Activated gamma-delta T cell treated with anti-CD3 and anti-CD28 coated beads, Interleukin-2, amount 50 U/mL, for 16 hours (primary cell): ENCODE results near the gene FMN1.

ENCODE experiments used
- DNase-seq: peaks from one replicate; pipeline ENCODE4 v3.0.0-alpha.2; 2020; ENCODE audit warnings: low read depth

The FMN1 gene

DNA sequence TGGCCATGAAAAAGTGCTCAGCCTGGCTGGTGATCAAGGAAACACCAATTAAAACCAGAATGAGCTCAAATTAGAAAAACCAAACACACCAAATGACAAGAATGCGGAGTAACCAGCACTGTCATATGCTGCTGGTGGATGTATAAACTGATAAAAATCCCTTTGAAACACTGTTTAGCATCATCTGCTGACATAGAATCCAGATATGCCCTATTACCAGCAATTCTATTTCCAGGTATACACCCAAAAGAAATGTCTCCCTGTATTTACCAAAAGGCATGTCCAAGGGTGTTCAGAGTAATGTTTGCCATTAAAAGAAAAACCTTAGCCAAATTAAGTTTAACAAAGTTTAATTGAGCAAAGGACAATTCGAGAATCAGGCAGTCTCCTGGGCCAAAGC is 138.6 kb downstream of the FMN1 start:
- DNase-seq, result no peak

DNA sequence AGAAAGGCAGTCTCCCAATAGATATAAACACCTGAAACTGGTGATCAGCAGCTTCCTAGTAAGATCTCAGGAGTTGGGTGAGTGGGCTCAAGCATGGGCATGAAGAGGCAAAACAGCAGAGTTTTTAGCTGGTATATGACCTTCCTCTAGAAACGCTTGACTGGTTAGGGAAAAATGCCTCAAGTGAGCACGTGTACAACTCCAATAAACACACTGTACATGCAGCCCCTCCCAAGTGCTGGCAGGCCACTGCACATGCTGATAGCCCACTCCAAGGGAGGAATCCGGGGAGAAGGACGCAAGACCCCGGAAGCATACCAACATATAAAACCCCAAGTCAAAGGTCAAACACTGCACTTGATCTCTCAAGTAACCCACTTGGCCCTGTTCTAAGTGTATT is 143.0 kb downstream of the FMN1 start:
- no peak for DNase-seq

DNA sequence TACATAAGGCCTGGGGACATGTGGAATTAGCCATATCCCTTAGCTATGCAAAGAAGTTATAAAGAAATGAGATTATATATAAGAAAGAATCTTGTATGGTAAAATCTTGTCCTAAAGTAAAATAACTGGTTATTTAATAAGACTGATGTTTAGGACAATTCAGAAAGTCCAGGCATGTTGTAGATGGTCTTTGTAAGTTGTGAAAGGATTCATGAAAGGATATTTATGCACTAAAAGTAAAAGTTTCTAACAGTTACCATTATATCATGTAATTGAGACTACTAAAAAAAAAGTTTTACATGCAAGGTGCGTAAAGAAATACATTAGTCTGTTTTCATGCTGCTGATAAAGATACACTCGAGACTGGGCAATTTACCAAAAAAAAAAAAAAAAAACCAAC is 146.3 kb downstream of the FMN1 start:
- no peak for DNase-seq

DNA sequence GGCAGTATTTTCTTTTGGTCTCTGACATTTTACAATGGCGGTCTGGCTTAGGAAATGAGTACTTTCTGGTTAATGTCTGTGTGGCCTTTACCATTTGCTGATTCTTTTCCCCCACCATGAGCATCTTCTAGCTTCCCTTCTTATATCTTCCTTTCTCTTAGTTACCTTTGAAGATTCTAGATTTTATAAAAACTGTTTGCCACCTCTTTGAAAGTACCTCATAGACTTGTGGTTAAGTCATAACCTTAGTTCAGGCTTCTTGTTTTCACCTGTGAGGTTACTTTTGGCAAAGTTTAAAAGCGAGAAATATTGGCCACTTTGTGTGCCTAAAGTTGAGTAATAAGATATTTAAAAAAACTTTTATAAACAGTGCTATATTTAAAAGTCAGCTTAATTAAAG is 147.4 kb downstream of the FMN1 start:
- no peak for DNase-seq

DNA sequence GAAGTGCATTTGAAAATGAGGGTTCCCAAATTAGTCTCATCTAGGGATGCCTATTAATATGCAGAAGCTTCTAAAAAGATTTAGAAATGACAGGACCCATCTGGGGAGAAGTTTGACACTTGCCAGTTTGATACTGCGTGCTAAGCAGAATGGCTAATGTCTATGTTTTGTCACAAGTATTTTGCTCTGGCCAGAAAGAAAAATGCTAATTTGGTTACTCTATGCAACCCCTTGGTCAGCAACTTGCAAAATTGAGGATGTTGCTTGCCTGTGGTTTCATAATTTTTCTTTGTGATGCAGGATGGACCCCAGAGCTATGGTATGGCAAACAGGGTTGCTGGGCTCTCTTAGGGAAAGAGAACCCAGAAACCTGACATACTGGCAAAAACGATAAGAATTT is 148.2 kb downstream of the FMN1 start:
- no peak for DNase-seq

DNA sequence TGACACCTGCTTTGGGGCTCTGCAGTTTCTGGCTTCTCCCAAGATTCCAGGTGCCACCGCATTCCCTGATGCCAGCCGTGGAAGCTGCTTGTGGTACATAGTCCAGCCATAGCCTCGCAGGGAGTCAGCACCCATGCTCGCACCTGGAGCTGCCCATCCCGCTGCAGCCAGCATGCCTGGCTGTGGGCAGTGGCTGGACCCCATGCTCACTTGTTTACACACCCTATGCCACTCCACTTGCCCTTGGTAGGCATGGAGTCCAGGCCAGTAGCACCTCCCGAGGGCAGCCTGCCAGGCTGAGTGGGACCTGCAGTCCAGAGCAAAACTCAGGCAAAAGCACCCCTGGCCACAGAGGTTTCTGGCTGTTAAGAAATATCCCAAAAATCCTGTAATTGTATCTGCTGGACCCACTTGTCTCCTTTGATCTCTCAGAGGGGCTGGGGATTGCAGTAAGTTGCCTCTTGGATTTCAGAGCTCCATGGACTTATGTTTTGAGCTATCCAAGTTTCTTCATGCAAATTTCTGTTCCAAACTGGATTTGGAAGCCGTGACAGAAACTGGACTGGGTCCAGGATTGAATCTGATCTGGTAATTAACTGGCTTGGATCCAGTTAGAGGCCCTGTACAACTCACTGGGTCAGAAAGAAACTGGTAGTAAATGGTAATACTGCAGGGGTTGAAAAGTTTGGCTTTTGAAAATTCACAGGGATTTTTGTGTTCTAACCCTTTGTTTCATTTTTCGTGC is 149.3 kb downstream of the FMN1 start:
- DNase-seq, result no peak

DNA sequence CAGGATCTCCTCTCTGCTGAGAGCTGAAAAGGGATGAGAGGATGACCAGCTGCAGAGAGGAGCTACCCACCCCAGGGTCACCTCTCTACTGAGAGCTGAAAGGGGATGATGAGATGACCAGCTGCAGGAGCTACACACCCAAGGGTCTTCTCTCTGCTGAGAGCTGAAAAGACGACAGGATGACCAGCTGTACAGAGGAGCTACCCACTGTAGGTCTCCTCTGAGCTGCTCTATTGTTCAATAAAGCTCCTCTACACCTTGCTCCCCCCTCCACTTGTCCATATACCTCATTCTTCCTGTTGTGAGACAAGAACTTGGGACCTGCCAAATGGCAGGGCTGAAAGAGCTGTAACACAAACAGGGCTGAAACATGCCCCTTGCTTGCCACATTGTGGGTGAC is 149.9 kb downstream of the FMN1 start:
- DNase-seq, result no peak

DNA sequence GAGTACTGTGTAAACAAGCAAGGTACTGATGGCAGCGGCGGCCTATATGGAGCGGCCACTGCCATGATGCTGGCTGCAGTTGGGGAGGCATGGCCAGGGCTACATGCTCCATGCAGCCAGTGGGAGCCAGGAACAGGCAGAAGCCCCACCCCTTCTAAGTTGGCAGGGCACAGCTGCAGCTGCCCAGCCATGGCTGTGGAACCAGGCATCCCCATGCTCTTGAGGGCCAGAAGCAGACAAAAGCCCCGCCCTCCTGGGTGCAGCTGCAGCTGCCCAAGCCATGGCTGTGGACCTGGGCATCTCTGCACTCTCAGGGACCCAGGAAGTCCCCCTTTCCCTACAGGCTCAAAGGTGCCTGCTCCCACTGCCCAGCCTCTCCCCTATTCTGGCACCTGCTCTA is 150.9 kb downstream of the FMN1 start:
- DNase-seq, result no peak

DNA sequence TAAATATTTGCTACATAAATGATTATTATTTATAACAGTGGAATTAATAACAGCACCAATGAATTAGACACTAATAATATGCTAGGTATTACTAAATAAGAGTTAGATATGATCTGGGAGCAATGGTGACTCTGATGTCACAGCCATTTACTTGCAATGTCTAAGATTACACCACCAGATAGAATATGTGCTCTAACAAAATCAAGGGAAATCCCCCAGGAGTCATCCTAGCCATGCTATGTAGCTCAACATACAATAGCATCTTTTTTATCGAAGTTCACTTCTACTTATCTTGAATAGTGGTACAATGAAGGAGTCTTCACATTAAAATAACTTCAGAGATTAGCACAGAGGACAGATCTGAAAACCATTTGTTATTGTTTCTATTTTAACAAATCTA is 154.0 kb downstream of the FMN1 start:
- DNase-seq, result no peak

DNA sequence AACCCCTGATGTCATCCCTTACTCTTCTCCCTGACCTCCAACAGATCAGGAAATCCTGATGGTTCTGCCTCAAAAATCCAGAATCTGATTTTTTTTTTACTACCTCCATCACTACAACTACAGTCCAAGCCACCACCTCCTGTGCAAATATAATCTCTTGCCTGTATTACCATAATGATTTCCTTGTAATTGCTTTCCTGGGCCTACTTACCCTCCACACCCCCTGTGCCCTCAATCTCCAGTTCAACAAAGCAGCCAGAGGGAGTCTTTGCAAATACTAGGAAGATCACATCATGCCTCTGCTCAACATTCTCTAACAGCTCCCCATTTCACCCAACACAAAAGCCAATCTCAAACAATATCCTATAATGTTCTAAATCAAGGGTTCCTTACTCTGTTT is 159.9 kb downstream of the FMN1 start:
- DNase-seq, result no peak

DNA sequence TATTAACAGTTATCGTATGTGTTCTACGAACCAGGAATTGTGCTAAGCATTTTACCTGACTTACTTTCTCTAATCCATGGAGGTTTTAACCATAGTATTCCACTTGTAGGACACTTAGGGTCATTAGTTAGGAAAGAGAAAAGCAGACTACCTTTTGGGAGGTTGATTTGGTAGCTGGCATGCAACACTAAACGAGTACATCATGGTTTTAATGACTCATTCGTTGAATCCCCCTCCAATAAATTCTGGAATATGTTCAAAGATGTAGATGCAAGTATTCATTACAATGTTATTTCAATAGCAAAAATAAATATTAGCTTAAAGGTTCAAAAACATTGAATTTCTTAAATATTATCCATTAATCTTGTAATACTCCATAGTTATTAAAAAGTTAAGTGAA is 162.5 kb downstream of the FMN1 start:
- no peak for DNase-seq

DNA sequence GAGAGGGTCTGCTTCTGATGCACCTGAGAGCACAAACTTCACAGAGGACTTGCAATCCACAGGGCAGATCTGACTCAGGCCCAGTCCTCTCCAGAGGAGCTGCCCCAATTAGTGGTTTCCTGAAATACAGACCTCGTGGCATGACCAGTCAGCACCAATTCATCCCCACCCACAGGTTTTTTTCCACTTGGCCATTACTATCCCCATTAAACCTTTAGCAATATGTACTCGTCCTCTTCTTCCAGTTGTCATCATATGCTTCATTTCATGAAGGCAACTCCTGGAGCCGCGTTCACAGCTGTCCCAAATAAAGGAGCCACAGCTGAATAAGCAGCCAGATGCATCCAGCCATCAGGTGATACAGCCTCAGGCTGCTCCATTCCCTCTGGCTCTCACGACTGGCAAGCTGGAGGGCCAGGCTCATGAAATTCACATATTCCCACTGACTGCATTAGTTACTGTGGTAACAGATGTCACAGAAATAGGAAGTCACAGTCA is 163.1 kb downstream of the FMN1 start:
- DNase-seq, result no peak

DNA sequence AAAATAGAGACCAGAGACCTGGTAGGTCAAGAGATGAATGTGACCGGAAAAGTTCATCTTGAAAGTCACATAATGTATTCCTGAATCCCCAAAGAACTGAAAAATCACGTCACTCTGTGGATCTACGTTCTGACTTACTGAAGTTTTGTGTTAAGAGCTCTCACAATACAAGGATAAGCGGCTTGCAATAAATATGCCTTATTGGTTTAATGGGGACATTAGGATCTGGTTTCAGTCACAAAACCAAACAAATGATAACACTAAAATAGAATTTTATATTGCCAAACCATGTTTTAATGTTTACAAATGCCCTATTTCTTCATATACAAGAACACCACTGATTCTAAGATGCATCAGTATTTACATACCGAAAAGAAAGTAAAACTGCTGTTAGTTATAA is 164.2 kb downstream of the FMN1 start:
- no peak for DNase-seq

DNA sequence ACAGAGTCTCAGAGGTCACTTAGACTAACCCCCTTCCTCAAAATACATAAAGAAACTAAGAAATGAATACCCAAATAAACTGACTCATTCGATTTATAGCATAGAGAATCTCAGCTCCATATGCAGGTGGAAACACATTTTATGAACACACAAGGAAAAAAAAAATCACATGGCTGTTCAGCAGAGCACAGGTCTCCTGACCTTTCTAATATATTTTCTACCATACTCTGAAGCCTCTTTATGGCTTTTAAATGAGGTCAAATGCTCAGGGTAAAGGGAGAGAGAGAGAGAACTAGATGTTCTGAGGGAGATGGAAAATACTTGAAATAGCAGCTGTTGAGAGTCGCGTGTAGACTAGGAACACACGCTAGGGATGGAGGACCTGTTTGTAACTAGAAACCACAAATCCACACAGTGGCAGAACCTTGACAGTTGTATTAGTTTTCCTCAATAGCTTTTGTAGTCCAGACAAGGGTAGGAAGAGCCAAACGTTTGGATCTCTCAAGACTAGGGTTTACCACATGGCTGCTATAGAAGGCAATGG is 165.3 kb downstream of the FMN1 start:
- DNase-seq, result no peak

DNA sequence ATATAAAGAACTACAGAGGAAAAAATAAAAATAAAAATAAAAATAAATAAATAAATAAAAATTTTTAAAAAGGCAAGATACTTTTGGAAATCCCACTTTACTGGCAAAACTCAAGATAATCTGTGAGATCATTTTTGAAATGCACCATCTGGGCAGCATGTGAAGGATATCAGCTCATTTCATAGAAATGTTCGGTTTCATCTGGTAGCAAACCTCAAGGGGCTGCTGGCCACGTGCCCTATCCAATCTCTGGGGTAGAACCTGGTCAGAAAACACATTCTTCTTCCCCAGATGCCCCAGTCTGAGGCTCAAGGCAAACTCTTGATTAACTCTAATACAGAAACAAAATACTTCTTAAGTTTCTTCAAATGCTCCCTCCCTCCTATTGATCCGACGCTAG is 166.0 kb downstream of the FMN1 start:
- no peak for DNase-seq

DNA sequence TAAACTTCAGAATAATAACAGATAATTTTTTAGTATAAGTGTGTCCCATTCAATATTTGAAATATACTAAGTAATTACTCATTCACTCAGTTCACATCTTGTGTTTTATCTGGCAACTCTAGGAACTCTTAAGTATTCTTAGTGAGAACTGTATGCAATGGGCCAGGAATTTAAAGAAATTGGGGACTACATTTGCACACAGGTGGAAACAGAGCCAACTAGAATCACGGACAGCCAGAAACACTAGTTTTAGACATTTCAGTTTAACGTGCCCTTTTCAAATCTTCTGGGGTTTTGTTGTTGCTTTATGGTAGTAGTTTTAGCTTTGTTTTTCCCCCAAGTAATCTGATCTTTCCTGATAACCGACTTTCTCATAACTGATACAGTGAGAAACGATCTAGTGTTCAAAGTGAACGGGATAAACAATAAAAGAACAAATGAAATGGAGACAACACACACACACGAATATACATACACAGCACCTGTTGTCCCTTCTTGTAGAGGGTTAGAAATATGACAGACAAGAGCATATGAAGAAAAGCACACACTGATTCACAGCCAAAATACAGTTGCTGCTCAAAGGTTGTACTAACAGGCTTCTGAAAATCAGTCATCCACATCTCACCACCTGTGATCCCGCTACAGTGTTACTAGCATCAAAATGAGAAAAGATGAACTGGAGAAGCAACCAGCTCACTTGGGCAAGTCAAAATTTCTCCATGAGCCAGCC is 167.0 kb downstream of the FMN1 start:
- DNase-seq, result no peak

DNA sequence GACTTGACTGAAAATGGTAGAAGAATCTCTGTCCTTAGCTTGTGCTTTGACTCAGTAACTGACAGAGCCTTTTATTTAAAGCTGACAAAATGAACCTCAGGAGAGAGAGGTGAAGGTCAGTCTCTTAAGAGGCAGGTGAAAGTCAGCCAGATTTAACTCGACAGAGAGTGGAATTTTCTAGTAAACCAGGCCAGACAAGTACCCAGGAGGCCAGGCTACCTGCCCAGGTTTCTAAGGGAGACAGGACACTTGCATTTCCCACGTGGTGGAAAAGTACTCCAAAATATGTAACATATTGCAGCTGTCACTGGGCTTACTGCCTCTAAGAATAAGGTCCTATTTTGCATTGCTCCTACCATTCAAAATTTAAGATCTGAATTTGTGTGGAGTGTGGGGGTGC is 167.9 kb downstream of the FMN1 start:
- no peak for DNase-seq

DNA sequence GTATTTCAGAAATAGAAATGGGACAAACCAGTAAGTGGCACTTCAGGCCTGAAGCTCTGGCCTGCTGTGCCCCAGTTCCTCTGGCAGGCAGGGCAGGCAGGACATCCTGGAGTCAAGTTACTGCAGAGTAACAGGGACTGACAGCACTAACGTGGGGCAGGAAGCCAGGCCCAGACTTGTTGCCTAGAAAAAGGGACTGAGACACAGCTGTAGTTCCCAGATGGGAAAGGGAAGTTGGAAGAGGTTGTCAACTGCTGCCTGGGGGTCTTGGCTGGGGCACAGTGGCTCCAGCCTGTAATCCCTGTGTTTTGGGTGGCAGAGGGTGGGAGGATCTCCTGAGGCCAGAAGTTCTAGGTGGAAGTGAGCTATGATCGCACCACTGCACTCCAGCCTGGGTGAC is 171.9 kb downstream of the FMN1 start:
- no peak for DNase-seq

DNA sequence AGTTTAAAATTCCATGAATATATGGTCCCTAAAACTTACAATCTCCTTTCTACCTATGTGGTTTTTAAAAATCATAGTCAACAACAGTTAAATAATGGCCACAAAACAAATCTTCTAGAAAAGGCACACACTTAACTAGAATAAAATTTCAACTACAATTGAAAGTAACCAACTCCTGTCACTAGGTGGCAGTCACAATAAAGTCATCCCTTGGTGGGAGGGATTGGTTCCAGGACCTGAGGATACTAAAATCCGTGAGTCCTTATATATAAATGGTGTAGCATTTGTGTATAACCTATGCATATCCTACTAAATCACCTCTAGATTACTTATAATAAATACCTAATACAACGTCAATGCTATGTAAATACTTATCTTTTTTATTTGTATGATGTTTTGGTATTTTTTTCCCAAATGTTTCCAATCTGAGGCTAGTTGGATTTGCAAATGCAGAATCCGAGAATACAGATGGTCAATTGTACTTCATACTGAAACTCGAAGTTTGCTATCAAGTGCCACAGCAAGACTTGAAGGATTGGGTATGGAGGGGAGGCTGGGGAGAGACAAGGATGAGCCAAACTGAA is 172.6 kb downstream of the FMN1 start:
- DNase-seq, result no peak

DNA sequence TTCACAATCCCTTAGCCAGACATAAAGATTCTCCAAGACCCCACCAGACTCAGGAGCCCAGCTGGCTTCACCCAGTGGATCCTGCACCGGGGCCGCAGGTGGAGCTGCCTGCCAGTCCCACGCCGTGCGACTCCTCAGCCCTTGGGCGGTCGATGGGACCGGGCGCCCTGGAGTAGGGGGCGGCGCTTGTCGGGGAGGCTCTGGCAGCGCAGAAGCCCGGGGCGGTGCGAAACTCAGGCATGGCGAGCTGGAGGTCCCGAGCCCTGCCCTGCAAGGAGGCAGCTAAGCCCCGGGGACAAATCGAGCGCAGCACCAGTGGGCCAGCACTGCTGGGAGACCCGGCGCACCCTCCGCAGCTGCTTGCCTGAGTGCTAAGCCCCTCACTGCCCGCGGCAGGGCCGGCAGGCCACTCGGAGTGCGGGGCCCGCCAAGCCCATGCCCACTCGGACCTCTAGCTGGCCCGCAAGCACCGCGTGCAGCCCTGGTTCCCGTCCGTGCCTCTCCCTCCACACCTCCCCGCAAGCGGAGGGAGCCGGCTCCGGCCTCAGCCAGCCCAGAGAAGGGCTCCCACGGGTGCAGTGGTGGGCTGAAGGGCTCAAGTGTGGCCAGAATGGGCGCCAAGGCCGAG is 175.0 kb downstream of the FMN1 start:
- no peak for DNase-seq

DNA sequence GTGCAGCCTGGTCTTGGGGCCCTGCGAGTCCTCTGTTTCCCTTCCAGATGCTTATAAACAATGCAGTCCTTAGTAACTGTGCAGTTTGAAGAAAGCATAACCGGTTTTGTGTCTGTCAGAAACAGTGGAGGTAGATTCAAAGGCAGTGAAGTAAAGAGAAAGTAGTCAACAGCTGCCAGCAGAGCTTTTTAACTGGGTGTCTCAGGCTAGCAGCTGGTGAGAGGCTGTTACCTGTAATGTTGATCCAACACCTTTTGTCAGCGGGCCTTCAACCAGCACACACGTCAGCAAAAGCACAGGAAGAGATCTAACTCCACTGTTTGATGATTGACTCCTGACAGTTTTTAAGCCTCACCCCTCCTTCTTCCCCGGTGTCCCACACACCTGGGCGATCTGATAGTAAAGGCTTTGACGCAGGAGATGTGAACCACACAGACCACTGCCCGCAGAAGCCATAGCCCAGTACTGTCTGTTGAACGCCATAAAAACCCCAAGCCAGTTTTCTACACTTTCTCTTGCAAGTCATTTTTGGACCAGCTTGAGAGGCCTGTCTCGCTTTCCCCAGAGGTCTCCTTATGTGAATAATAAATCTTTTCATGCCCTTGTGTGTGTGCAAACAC is 178.0 kb downstream of the FMN1 start:
- DNase-seq, result no peak

DNA sequence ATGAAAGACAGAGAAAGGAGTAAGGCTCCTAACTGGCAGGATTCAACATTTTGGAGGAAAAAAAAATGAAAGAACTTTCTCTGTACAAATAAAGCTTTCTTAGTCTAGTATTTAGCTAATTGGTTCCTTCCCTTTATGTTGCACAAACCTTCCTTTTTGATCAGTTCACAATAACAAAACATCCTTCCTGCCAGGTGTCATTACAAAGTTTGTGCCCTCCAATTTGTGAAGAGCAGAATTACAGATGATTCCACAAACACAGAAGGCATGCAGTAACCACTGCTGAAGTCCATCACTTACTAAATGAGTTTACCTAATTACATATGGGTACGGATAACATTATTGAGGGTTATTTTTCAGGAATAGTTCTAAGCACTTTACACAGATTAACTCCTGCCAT is 179.9 kb downstream of the FMN1 start:
- DNase-seq, result no peak
